H4 (cell line): ENCODE results near the gene SUPT5H. TPM values are rescaled to one million over a fixed set of nuclear protein-coding genes. Genes with fewer than 3 reads are reported as not detected.
A peak's percentile ranks its signal among the peaks of the same experiment; 100 is the strongest.

Source experiments
- DNase-seq: peaks from one replicate; pipeline ENCODE4 v3.0.0-alpha.2; 2015; ENCODE audit warnings: low spot score
- total RNA-seq: library from RNA; depleted of rRNA; stranded (reverse); fragments of >200 nt; shearing (Covaris generic); gene quantifications from 2 replicates; pipeline ENCODE4 v1.2.3, GENCODE V29; 2014

SUPT5H gene
- total RNA-seq, 1 experiment from 2014 or later: 70.1 TPM

- peak; percentile 65 for DNase-seq
These were observed 36.0 kb upstream of the SUPT5H start for GRCh38 chr19:39409208-39410016.

GRCh38 chr19:39410017-39410830 is 35.2 kb upstream of the SUPT5H start:
- no peak for DNase-seq

- no peak for DNase-seq
These were observed 34.6 kb upstream of the SUPT5H start for GRCh38 chr19:39410831-39411080.

GRCh38 chr19:39411081-39411831 is 34.1 kb upstream of the SUPT5H start:
- no peak for DNase-seq

GRCh38 chr19:39411832-39412099 is 33.6 kb upstream of the SUPT5H start:
- DNase-seq: peak; percentile 92

GRCh38 chr19:39412100-39412866 is 33.1 kb upstream of the SUPT5H start, which contains the start of gene PLEKHG2:
TSS of gene PLEKHG2 (plus strand) at chr19:39412669. CDS start at chr19:39414087, 1,418 bp downstream.
- DNase-seq: peak; percentile 99

GRCh38 chr19:39412867-39413271 is 32.5 kb upstream of the SUPT5H start:
- no peak for DNase-seq

- DNase-seq: no peak
These were observed 32.0 kb upstream of the SUPT5H start for GRCh38 chr19:39413272-39413910.

- peak; percentile 43 for DNase-seq
These were observed 31.3 kb upstream of the SUPT5H start for GRCh38 chr19:39413911-39414608.

- no peak for DNase-seq
These were observed 30.0 kb upstream of the SUPT5H start for GRCh38 chr19:39415111-39416046.

GRCh38 chr19:39416152-39417120 is 28.9 kb upstream of the SUPT5H start:
- DNase-seq: no peak

- DNase-seq: no peak
These were observed 27.8 kb upstream of the SUPT5H start for GRCh38 chr19:39417463-39418181.

GRCh38 chr19:39419003-39419402 is 26.4 kb upstream of the SUPT5H start:
- no peak for DNase-seq

GRCh38 chr19:39420769-39421168 is 24.6 kb upstream of the SUPT5H start:
- no peak for DNase-seq

GRCh38 chr19:39422020-39422419 is 23.4 kb upstream of the SUPT5H start:
- DNase-seq: no peak

- no peak for DNase-seq
These were observed 21.9 kb upstream of the SUPT5H start for GRCh38 chr19:39423258-39424086.

- no peak for DNase-seq
These were observed 20.4 kb upstream of the SUPT5H start for GRCh38 chr19:39424934-39425333.
